Measurements from ENCODE around the gene DPRX. TPM values are rescaled to one million over a fixed set of nuclear protein-coding genes. Genes with fewer than 3 reads are reported as not detected.
"Not testable (repeated sequence)": the region's sequence is repeated elsewhere in the genome, so short reads cannot be mapped to it uniquely, and the experiment has no call there.

The DPRX gene
- total RNA-seq, 1 experiment from 2014 or later, result not detected

DNA sequence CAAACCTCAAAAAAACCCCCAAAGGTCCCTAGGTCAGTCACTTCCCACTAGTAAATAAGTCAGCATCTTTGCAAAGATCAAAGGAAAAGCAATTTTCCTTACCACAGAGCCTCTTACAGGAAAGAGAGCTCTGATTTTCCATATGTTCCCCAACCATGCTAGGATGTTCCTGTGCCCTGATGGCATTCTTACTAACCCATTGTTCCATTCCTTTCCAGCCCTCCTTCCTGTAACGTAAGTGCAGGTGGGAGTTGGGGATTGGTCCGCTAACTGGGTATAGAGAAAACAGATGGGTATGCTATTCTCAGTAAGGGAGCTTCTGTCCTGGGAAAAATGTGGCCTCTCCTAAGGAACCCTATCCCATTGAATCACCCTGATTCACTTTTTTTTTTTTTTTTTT lies 14.3 kb downstream of the DPRX start:
- no peak for DNase-seq (ENCODE audit: low read depth)

DNA sequence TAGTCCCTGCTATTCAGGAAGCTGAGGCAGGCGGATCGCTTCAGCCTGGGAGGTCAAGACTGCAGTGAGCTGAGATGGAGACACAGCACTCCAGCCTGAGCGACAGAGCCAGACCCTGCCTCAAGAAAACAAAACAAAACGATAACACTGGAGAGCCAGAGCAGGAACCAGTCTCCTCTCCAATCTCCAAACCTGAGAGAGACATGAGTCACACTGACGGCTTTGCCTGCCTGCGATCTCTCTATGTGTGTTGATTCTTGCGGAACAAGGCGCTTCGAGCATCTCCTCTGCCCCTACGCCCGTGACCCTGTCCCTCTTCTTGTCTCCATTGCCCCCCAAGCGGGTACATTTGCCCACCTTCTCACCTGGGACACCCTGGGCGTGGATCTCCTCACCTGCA lies 15.6 kb downstream of the DPRX start:
- DNase-seq (ENCODE audit: low read depth), result no peak

DNA sequence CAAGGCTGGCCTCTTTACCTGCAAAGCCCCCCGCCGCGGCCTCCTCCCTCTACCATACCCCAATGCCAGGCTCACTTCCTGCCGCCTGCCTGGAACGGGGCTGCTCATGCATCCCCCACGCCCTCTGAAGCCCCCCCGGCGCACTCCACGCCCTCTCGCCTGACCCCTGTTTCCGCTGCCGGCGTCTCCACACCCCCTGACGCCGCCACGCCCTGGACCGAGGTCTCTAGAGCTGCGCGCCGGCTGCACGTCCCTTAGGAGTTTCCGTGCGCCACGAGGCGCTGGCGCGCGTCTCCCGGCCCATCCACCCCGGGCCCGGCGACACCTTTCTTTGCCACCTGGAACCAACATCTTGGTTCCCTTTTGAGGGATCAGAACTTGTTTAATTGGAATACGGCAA lies 16.0 kb downstream of the DPRX start:
- no peak for DNase-seq (ENCODE audit: low read depth)

DNA sequence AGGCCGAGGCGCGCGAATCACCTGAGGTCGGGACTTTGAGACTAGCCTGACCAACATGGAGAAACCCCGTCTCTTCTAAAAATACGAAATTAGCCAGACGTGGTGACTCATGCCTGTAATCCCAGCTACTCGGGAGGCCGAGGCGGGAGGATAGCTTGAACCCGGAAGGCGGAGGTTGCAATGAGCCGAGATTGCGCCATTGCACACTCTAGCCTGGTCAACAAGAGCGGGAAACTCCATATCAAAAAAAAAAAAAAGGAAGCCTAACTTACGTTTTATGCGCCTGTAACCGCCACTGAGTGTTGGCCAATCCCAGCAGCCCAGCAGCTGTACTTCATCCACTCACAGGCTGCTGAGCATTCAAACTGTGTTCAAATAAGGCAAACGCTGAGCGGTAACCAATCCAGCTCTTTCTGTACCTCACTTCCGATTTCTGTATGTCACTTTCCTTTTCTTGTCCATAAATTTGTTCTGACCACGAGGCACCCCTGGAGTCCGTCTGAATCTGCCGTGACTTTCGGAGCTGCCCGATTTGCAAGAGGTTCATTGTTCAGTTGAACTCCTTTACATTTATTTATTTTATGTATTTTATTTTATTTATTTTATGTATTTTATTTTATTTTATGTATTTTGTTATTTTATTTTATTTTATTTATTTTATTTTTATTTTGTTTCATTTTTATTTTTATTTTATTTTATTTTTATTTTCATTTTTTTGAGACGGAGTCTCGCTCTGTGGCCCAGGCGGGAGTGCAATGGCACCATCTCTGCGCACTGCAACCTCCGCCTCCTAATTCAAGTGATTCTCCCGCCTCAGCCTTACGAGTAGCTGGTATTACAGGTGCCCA lies 18.2 kb downstream of the DPRX start:
- DNase-seq (ENCODE audit: low read depth), result no peak

DNA sequence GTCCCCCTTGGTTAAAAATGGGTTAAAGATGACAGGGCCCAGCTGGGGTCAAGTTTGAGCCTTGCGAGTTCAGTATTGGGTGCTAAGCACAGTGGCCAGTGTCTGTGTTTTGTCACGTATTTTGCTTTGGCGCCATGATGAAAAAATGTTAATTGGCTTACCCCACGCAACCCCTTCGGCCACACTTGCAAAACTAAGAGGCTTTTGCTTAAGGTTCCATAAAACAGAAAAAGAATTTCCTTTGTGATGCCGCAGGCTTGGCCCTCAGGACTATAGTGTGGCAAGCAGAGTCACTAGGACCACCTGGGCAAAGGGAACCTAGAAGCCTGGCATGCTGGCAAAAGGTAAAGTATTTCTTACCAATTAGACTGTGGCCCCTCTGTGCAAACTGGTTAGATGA lies 20.7 kb downstream of the DPRX start:
- DNase-seq (ENCODE audit: low read depth), result no peak

DNA sequence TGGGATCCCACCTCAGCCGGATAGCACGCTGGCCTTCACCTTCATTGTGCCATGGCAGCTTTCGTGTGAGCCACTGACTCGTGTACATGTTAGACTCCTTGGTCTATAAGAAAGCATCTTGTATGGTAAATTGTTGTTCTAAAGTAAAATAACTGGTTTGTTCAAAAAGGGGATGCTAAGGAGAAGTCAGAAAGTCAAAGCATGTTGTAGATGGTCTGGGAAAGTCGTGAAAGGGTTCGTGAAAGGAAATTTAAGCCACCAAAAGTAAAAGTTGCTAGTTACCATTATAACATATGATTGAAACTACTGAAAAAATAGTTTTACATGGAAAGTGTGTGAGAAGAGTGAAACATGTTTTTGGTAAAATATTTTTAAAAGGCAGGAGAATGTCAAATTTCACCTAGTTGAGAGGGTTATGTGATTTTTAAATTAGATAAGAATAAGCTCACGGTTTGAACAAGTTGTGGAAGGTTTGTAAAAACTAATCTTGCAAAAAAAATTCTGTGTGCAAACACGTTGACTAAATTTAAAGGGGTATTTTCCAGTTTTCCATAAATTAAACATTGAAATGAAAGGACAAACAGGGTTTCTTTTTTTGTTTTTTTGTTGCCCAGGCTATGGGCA lies 23.4 kb downstream of the DPRX start:
- no peak for DNase-seq (ENCODE audit: low read depth)

DNA sequence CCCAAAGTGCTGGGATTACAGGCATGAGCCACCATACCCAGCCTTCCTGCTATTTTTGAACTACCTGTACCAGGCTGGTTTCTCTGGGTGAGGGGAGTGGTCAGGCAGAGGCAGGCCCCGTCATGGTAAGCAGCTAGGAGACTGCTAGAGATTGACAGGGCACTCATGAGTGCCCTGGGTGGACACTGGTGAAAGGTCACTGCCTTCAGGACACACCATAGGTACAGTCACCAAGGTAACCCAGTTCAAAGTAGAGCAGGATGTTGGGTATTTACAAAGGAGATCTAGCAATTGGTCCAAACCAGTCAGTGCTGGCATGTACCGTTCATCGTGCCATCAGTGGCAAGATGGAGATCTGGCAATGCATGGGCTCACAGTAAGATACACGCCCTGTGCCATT lies 25.5 kb downstream of the DPRX start:
- DNase-seq (ENCODE audit: low read depth), result no peak

DNA sequence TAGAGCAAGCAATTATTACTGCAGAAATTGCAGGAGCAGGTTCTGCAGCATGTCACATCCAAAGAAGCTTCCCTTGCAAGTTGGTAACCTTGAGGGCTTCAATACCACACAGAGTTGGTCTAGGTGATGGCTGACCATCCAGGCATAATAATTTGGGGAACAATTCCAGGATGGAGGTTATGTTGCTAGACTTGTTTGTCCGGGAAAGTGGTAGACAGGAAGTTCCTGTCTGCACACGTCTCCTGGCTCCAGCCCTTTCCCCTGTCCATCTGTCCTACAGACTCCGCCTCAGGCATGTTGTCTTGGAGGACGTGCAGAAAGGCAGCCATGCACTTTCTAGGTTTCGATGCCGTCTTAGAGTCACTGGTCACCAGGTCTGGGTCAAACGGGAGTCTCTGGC lies 26.0 kb downstream of the DPRX start:
- DNase-seq (ENCODE audit: low read depth), result peak; percentile 15

DNA sequence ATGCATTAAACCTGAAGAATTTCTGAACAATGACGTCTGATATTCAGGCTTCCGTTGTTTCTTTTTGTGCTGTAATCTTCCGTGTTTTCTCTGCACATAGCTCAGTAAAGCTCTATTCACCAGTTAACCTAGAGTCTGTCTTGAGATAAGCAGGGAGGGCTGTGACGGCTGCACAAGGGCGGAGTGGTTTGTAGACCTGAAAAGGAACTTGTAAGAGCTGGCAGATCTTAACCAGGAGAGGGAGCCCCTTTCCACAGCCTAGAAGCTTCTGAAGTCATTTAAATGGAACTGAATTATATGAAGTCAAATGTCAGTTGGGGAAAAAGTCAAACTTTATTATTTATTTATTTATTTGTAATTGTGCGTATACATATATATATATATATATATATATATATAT lies 27.5 kb downstream of the DPRX start:
- DNase-seq (ENCODE audit: low read depth), result peak; percentile 16

DNA sequence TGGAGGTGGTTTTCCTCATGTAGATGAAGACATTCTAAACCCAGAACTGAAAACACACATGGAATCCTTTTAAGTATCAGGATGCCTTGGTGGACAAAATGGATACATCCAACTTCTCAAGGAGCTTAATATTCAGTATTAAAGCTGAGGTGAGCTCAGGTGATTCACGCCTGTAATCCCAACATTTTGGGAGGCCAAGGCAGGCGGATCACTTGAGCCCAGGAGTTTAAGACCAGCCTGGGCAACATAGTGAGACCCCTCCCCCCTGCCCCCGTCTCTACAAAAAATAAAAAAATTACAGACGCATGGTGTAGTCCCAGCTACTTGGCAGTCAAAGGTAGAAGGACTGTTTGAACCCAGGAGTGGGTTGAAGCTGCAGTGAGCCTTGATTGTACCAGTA lies 28.8 kb downstream of the DPRX start:
- DNase-seq (ENCODE audit: low read depth), result no peak

DNA sequence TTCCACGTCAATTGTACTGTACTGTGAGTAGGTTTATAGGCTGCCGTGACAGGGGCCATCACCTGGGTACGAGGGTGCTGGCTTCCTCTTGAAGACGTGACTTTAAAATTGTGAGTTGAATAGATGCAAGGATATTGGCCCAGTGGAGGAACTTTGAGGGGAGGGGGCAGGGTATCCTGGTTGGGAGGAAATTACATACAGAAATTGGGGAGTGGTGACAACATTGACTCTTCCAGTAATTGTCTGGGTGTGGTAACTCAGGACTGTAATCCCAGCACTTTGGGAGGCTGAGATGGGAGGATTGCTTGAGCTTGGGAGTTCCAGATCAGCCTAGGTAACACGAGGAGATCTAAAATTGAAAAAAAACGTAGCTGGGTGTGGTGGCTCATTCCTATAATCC lies 30.4 kb downstream of the DPRX start:
- DNase-seq (ENCODE audit: low read depth), result no peak

DNA sequence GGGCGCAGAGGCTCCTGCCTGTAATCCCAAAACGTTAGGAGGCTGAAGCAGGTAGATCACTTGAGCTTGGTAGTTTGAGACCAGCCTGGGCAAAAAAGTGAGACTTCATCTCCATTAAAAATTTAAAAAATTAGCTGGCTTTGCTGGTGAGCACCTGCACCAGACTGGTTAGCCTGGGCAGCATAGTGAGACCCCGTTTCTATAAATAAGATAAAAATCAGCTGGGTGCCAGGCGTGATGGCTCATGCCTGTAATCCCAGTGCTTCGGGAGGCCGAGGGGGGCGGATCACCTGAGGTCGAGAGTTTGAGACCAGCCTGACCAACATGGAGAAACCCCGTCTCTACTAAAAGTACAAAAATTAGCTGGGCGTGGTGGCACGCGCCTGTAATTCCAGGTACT lies 32.4 kb downstream of the DPRX start:
- DNase-seq (ENCODE audit: low read depth), result no peak

DNA sequence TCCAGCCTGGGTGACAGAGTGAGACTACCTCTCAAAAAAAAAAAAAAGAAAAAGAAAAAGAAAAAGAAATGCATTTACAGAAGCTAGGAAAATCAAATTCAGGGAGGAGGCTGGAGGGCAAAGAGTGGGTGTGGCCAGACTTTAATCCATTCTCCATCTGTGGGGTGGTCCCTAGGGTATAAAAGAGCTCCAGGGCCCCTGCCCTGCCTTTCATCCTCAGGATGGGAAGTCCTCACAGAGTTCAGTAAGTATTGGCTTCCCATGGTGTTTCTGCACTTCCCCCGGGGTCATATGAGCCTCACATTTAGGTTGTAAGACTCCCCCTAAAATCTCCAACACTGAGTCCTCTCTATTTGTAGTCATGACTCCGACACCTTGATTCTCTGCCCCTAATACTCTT lies 33.0 kb downstream of the DPRX start:
- DNase-seq (ENCODE audit: low read depth), result no peak

DNA sequence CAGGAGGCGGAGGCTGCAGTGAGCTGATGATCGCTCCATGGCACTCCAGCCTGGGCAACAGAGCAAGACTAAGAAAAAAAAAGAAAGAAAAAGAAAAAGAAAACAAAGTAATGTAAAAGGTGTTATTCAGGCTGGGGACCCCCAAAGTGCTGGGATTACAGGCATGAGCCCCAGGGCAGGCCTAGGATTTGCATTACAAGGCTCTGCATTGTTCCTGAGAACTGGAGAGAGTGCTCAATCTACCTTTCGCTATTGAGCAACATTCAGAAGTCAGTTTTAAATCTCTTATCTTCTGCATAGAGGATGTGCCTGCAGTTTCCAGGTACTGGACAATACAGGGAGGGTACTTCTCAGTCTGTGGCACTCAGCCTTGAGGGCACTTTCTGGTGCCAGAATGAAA lies 34.5 kb downstream of the DPRX start:
- not testable (repeated sequence) for DNase-seq (ENCODE audit: low read depth)

DNA sequence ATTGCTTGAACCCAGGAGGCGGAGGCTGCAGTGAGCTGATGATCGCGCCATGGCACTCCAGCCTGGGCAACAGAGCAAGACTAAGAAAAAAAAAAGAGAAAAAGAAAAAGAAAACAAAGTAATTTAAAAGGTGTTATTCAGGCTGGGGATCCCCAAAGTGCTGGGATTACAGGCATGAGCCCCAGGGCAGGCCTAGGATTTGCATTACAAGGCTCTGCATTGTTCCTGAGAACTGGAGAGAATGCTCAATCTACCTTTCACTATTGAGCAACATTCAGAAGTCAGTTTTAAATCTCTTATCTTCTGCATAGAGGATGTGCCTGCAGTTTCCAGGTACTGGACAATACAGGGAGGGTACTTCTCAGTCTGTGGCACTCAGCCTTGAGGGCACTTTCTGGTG lies 37.0 kb downstream of the DPRX start:
- DNase-seq (ENCODE audit: low read depth), result not testable (repeated sequence)

DNA sequence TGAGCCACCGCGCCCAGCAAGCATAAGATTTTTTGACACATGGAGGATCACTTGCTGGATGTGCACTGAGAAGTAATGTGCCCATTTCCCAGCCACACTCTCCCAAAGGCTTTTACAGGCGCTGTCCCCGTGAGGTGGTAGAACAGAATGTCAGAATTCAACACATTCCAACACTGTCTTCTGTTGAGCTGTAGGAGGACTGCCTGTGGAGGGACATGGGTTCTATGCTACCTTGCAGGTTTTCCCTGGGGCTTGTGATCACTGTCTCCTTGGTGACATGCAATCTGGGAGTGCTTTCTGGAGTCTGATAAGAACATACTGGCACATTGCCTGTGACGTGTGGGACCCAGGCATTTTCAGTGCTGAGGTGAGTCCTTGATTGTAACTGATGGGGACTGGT lies 38.5 kb downstream of the DPRX start:
- DNase-seq (ENCODE audit: low read depth), result no peak

DNA sequence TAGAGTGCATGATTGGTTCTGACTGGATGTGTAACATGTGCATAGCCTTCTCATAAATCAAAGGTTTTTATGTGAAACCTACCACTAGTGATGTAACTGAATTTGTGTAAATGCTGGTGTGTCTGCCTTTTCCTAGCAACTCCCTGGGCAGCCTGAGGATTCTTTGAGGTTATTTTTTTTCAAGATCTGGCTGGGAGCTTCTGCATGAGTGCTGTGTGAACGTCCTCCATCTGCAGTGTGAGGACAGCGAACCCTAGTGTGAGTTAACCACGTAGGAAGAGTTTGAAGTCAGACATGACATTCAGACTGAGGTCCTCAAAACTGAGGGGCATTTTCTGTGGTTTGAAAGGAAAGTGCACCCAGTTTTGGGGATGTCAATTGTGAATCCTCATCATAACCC lies 39.9 kb downstream of the DPRX start:
- peak; percentile 5 for DNase-seq (ENCODE audit: low read depth)

Other genes with a start within 250 kb of the DPRX start
- gene ZNF765, start 236.8 kb upstream of the DPRX start, total RNA-seq (2014; rRNA removed; shearing (Covaris generic)), result 10.1 and 10.9 TPM in 2 replicates
- 17.4 and 22.2 TPM in 2 replicates for gene ZNF761, start 200.0 kb upstream of the DPRX start, total RNA-seq (2014; rRNA removed; shearing (Covaris generic))
- 3.7 and 4.2 TPM in 2 replicates for gene ZNF813, start 164.3 kb upstream of the DPRX start, total RNA-seq (2014; rRNA removed; shearing (Covaris generic))
- 5.3 and 12.3 TPM in 2 replicates for gene ZNF331, start 93.9 kb upstream of the DPRX start, total RNA-seq (2014; rRNA removed; shearing (Covaris generic))
- gene NLRP12, start 192.3 kb downstream of the DPRX start, total RNA-seq (2014; rRNA removed; shearing (Covaris generic)), result not detected in 2 replicates
- 26.6 and 41.1 TPM in 2 replicates for gene MYADM, start 235.9 kb downstream of the DPRX start, total RNA-seq (2014; rRNA removed; shearing (Covaris generic))